ENCODE results near the gene KRTAP10-7.

DNA sequence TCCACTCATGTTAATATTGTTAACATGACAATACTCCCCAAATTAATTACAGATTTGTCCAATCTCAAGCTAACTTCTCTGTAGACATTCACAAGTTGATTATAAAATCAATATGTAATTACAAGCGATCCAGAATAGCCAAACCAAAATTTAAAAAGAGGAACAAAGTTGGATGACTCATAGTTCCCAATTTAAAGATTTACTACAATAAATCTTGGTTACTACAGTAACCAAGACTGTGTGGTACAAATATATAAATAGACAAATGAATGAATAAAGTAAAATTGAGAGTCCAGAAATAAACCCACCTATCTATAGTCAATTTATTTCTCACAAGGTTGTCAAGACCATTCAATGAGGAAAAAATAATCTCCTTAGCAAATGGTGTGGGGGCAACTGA is 34.0 kb upstream of the KRTAP10-7 start:
- no peak for TF ChIP-seq EP300 (IDR thresholded peaks at IDR 0.05; ENCODE audit: low read depth)
- no peak for TF ChIP-seq CTCF (IDR thresholded peaks at IDR 0.05)
- TF ChIP-seq POLR2A (IDR thresholded peaks at IDR 0.05) = no peak
- no peak for TF ChIP-seq POLR2AphosphoS5 (IDR thresholded peaks at IDR 0.05)
